ENCODE measurements around the gene SLC25A38.
A peak's percentile ranks its signal among the peaks of the same experiment; 100 is the strongest.

Gene SLC25A38

DNA sequence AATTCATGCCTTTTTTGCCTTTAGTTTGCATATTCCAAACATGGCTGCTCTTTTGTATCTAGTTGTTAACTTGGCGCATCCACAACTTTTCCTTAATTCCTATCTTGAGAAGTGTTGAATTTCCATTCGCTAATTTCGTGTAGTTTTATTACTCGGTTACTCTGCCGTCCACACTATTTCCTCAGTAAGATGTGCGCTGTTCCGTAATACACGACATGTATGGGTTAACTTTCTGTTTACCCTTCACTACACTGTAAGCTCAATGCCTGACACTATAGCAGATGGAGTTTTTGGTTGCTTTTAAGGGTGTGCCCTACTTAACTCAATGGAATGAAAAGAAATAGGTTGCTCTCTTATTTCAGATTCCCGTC is 24.1 kb downstream of the SLC25A38 start:
- CTCF ChIA-PET = interaction anchor here (0.8 to 3.9 kb wide), 5 partner anchors 9 to 92 kb away, joined by 3 to 24 read pairs (median 6); no protein-coding TSS in a partner anchor
- H3K9me3 ChIP-seq (ENCODE audit: control extremely low read depth in 1 of 5, control insufficient read depth in 4 of 5, insufficient read depth in 2 of 5, low read depth in 1 of 5, low read length in 4 of 5) = no peaks in the 10 kb centered on the region
- DNase-seq = no peak
- 10% methylated on average over 3 of the region's 9 CpGs for WGBS (ENCODE audit: insufficient coverage)
- H3K4me1 ChIP-seq (ENCODE audit: control extremely low read depth in 1 of 4, control insufficient read depth in 4 of 4, insufficient read depth in 4 of 4, low read length in 3 of 4) = peaks cover 5 to 31% (median 18%) of the 10 kb centered on the region in 4 experiments
- peak overlapping the region; percentile 77 to 90 (median 80) for H3K4me3 ChIP-seq (ENCODE audit: control insufficient read depth in 1 of 7, extremely low read depth in 1 of 7, insufficient read depth in 4 of 7, low read depth in 2 of 7, low read length in 6 of 7)
- POLR2A ChIA-PET = no interaction called here
- H3K27ac ChIP-seq (ENCODE audit: insufficient read depth in 1 of 2, low read depth in 1 of 2, low read length in 2 of 2, poor library complexity in 1 of 2, severe bottlenecking in 2 of 2) = peak overlapping the region; percentile 74 to 91
- peaks cover 11 to 50% (median 33%) of the 10 kb centered on the region in 4 experiments for H3K36me3 ChIP-seq (ENCODE audit: control insufficient read depth in 4 of 4, insufficient read depth in 4 of 4, low read length in 3 of 4)
- H3K27me3 ChIP-seq (replicated peaks in 2 of 5; ENCODE audit: control insufficient read depth in 4 of 5, insufficient read depth in 5 of 5, low read length in 4 of 5) = no peaks in the 10 kb centered on the region

GRCh38 chr3:39407773-39408492 is 24.8 kb downstream of the SLC25A38 start:
- Histone ChIP-seq H3K4me1 (ENCODE audit: control extremely low read depth in 1 of 4, control insufficient read depth in 4 of 4, insufficient read depth in 4 of 4, low read length in 3 of 4) (peaks cover 5 to 31% (median 18%) of the 10 kb centered on the region in 4 experiments), H3K9me3 (ENCODE audit: control extremely low read depth in 1 of 5, control insufficient read depth in 4 of 5, insufficient read depth in 2 of 5, low read depth in 1 of 5, low read length in 4 of 5) (no peaks in the 10 kb centered on the region), H3K4me3 (ENCODE audit: control insufficient read depth in 1 of 7, extremely low read depth in 1 of 7, insufficient read depth in 4 of 7, low read depth in 2 of 7, low read length in 6 of 7) (peak overlapping the region in 6 of 7 experiments; percentile 77 to 90 (median 84)), H3K27me3 (replicated peaks in 2 of 5; ENCODE audit: control insufficient read depth in 4 of 5, insufficient read depth in 5 of 5, low read length in 4 of 5) (no peaks in the 10 kb centered on the region), H3K27ac (ENCODE audit: insufficient read depth in 1 of 2, low read depth in 1 of 2, low read length in 2 of 2, poor library complexity in 1 of 2, severe bottlenecking in 2 of 2) (peak overlapping the region; percentile 74 to 91), H3K36me3 (ENCODE audit: control insufficient read depth in 4 of 4, insufficient read depth in 4 of 4, low read length in 3 of 4) (peaks cover 14 to 57% (median 38%) of the 10 kb centered on the region in 4 experiments)
- ChIA-PET CTCF (interaction anchor here (0.8 to 3.9 kb wide), 5 partner anchors 8 to 39 kb away, joined by 3 to 24 read pairs (median 6); no protein-coding TSS in a partner anchor), POLR2A (no interaction called here)
- 94% methylated on average over 4 of the region's 6 CpGs for WGBS (ENCODE audit: insufficient coverage)
- no peak for DNase-seq

DNA sequence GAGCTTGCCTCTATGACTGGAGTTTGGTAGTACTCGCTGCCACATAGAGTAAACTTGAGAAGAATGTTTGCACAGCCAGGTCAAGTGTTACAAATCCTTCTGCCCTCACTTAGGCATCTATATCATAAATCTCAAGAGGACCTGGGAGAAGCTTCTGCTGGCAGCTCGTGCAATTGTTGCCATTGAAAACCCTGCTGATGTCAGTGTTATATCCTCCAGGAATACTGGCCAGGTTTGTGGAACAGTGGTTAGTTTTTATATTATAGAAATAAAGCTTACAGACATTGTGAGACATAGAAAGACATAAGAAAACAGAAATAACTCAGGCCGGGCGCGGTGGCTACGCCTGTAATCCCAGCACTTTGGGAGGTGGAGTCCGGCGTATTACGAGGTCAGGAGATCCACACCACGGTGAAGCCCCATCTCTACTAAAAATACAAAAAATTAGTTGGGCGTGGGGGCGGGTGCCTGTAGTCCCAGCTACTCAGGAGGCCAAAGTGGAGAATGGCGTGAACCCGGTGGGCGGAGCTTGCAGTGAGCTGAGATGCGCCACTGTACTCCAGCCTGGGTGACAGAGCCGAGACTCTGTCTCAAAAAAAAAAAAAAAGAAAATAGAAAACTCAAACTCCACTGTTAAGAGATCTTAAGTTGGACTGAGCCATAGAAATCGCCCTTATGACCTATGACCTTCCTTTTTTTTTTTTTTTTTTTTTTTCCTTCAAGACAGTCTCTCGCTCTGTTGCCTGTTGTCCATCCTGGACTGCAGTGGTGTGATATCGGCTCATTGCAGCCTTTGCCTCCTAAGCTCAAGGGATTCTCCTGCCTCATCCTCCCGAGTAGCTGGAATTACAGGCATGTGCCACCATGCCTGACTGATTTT is 25.6 kb downstream of the SLC25A38 start:
- CTCF ChIA-PET = interaction anchor here (1.2 to 3.9 kb wide), 4 partner anchors 7 to 38 kb away, joined by 3 to 24 read pairs (median 6); no protein-coding TSS in a partner anchor
- Histone ChIP-seq H3K4me1 (ENCODE audit: control extremely low read depth in 1 of 4, control insufficient read depth in 4 of 4, insufficient read depth in 4 of 4, low read length in 3 of 4) (peaks cover 5 to 31% (median 18%) of the 10 kb centered on the region in 4 experiments), H3K9me3 (ENCODE audit: control extremely low read depth in 1 of 5, control insufficient read depth in 4 of 5, insufficient read depth in 2 of 5, low read depth in 1 of 5, low read length in 4 of 5) (no peaks in the 10 kb centered on the region), H3K4me3 (ENCODE audit: control insufficient read depth in 1 of 7, extremely low read depth in 1 of 7, insufficient read depth in 4 of 7, low read depth in 2 of 7, low read length in 6 of 7) (peak overlapping the region in 3 of 7 experiments; percentile 88 to 90 (median 89)), H3K27ac (ENCODE audit: insufficient read depth in 1 of 2, low read depth in 1 of 2, low read length in 2 of 2, poor library complexity in 1 of 2, severe bottlenecking in 2 of 2) (peak overlapping the region in 1 of 2 experiments; percentile 91), H3K36me3 (ENCODE audit: control insufficient read depth in 4 of 4, insufficient read depth in 4 of 4, low read length in 3 of 4) (peaks cover 19 to 65% (median 46%) of the 10 kb centered on the region in 4 experiments), H3K27me3 (replicated peaks in 2 of 5; ENCODE audit: control insufficient read depth in 4 of 5, insufficient read depth in 5 of 5, low read length in 4 of 5) (no peaks in the 10 kb centered on the region)
- WGBS (ENCODE audit: insufficient coverage) = 94% methylated on average over 17 of the region's 21 CpGs
- no peak for DNase-seq
- POLR2A ChIA-PET = no interaction called here

- ChIA-PET POLR2A (no interaction called here), CTCF (no interaction called here)
- no peak for DNase-seq
- Histone ChIP-seq H3K36me3 (ENCODE audit: control insufficient read depth in 4 of 4, insufficient read depth in 4 of 4, low read length in 3 of 4) (peaks cover 22 to 68% (median 54%) of the 10 kb centered on the region in 4 experiments), H3K4me3 (ENCODE audit: control insufficient read depth in 1 of 7, extremely low read depth in 1 of 7, insufficient read depth in 4 of 7, low read depth in 2 of 7, low read length in 6 of 7) (peak overlapping the region in 1 of 7 experiments; percentile 19), H3K27me3 (replicated peaks in 2 of 5; ENCODE audit: control insufficient read depth in 4 of 5, insufficient read depth in 5 of 5, low read length in 4 of 5) (no peaks in the 10 kb centered on the region), H3K4me1 (ENCODE audit: control extremely low read depth in 1 of 4, control insufficient read depth in 4 of 4, insufficient read depth in 4 of 4, low read length in 3 of 4) (peaks cover 5 to 31% (median 18%) of the 10 kb centered on the region in 4 experiments), H3K9me3 (ENCODE audit: control extremely low read depth in 1 of 5, control insufficient read depth in 4 of 5, insufficient read depth in 2 of 5, low read depth in 1 of 5, low read length in 4 of 5) (no peaks in the 10 kb centered on the region), H3K27ac (ENCODE audit: insufficient read depth in 1 of 2, low read depth in 1 of 2, low read length in 2 of 2, poor library complexity in 1 of 2, severe bottlenecking in 2 of 2) (peak overlapping the region in 1 of 2 experiments; percentile 36)
- 91% methylated on average over 7 of the region's 7 CpGs for WGBS (ENCODE audit: insufficient coverage)
These were observed 26.5 kb downstream of the SLC25A38 start for GRCh38 chr3:39409514-39410136.

DNA sequence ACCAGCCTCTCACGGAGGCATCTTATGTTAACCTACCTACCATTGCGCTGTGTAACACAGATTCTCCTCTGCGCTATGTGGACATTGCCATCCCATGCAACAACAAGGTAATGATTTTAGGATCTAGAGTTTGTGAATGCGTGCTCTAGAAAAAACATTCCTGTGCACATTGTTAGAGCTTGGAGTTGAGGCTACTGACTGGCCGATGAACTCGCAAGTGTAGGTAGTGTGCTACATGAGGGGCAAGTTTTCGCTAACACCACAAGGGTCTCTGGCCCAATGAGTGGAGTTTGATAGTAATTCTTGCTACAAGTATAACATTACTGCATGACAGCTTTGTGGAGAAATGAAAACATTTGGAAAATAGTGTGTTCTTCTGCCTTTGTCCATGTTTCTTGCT is 27.7 kb downstream of the SLC25A38 start:
- ChIA-PET CTCF (no interaction called here), POLR2A (no interaction called here)
- H3K4me3 ChIP-seq (ENCODE audit: control insufficient read depth in 1 of 7, extremely low read depth in 1 of 7, insufficient read depth in 4 of 7, low read depth in 2 of 7, low read length in 6 of 7) = no peak overlapping the region
- H3K27ac ChIP-seq (ENCODE audit: insufficient read depth in 1 of 2, low read depth in 1 of 2, low read length in 2 of 2, poor library complexity in 1 of 2, severe bottlenecking in 2 of 2) = no peak overlapping the region
- H3K27me3 ChIP-seq (replicated peaks in 2 of 5; ENCODE audit: control insufficient read depth in 4 of 5, insufficient read depth in 5 of 5, low read length in 4 of 5) = no peaks in the 10 kb centered on the region
- 100% methylated on average over 4 of the region's 7 CpGs for WGBS (ENCODE audit: insufficient coverage)
- DNase-seq = no peak
- H3K36me3 ChIP-seq (ENCODE audit: control insufficient read depth in 4 of 4, insufficient read depth in 4 of 4, low read length in 3 of 4) = peaks cover 22 to 68% (median 55%) of the 10 kb centered on the region in 4 experiments
- no peaks in the 10 kb centered on the region for H3K9me3 ChIP-seq (ENCODE audit: control extremely low read depth in 1 of 5, control insufficient read depth in 4 of 5, insufficient read depth in 2 of 5, low read depth in 1 of 5, low read length in 4 of 5)
- peaks cover 5 to 30% (median 17%) of the 10 kb centered on the region in 4 experiments for H3K4me1 ChIP-seq (ENCODE audit: control extremely low read depth in 1 of 4, control insufficient read depth in 4 of 4, insufficient read depth in 4 of 4, low read length in 3 of 4)

DNA sequence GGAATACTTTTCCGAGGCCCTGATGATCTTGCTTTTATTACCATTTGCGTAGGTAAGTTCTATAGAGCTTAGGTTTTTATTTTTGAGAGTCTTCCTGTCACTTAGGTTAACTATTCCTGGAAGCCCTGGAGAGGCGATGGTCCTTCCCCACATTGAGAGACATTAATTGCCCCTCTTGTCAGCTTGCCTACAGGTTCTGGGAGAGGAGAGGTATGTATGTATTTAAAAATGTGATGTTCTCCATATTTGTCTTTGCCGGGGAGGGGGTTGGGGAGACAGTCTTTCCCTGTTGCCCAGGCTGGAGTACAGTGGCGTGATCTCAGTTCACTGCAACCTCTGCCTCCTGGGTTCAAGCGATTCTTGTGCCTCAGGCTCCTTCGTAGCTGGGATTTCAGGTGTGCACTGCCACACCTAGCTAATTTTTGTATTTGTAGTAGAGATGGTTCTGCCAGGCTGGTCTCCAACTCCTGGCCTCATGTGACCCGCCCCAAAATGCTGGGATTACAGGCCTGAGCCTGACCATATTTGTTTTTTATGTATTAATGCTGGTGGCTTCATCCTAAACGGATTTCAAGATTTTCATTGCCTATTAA is 29.6 kb downstream of the SLC25A38 start:
- Histone ChIP-seq H3K27me3 (replicated peaks in 2 of 5; ENCODE audit: control insufficient read depth in 4 of 5, insufficient read depth in 5 of 5, low read length in 4 of 5) (no peaks in the 10 kb centered on the region), H3K36me3 (ENCODE audit: control insufficient read depth in 4 of 4, insufficient read depth in 4 of 4, low read length in 3 of 4) (peaks cover 22 to 61% (median 54%) of the 10 kb centered on the region in 4 experiments), H3K4me1 (ENCODE audit: control extremely low read depth in 1 of 4, control insufficient read depth in 4 of 4, insufficient read depth in 4 of 4, low read length in 3 of 4) (peaks cover under 1 to 22% (median 11%) of the 10 kb centered on the region in 4 experiments), H3K9me3 (ENCODE audit: control extremely low read depth in 1 of 5, control insufficient read depth in 4 of 5, insufficient read depth in 2 of 5, low read depth in 1 of 5, low read length in 4 of 5) (no peaks in the 10 kb centered on the region), H3K4me3 (ENCODE audit: control insufficient read depth in 1 of 7, extremely low read depth in 1 of 7, insufficient read depth in 4 of 7, low read depth in 2 of 7, low read length in 6 of 7) (no peak overlapping the region), H3K27ac (ENCODE audit: insufficient read depth in 1 of 2, low read depth in 1 of 2, low read length in 2 of 2, poor library complexity in 1 of 2, severe bottlenecking in 2 of 2) (no peak overlapping the region)
- no peak for DNase-seq
- CTCF ChIA-PET = interaction anchor here (0.7 to 1.5 kb wide), 5 partner anchors 34 to 1045 kb away, joined by 3 to 4 read pairs (median 3); no protein-coding TSS in a partner anchor
- WGBS (ENCODE audit: insufficient coverage) = 95% methylated on average over 6 of the region's 9 CpGs
- POLR2A ChIA-PET = no interaction called here
